HG02840 (cell line): ENCODE results near the gene MCCC1.

Experiments used
- ATAC-seq: cut with Tn5 transposase; IDR thresholded peaks from one replicate; pipeline ENCODE4 v1.9.1; 2021; ENCODE audit warnings: mild to moderate bottlenecking, moderate library complexity, moderate number of reproducible peaks; ENCODE audit not compliant: unreplicated experiment, low FRiP score

The MCCC1 gene

GRCh38 chr3:183058351-183058750, 40.9 kb downstream of the MCCC1 start:
- ATAC-seq, result no peak

- ATAC-seq, result no peak
Observed at GRCh38 chr3:183050706-183051105, 48.6 kb downstream of the MCCC1 start.

DNA sequence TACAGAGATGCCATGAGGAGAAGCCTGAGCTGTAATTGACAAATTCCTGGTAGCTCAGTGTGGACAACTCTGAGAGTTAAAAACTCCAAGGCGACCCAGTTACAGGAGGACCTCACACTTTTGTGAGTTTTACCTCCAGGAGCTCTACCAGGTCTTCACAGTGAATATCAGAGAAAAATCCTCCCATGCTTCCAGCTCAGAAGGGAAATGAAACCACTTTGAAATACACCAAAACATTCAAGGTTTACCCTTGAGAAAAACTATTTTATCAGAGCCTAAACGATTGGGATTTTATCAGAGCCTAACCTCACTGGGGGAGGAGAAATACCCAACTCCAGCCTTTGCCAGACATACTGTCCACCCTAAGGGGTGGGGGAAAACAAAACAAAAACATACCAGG, 52.4 kb downstream of the MCCC1 start:
- ATAC-seq, result no peak

GRCh38 chr3:183044547-183045229, 54.6 kb downstream of the MCCC1 start:
- peak; percentile 91 for ATAC-seq

GRCh38 chr3:183038757-183039156, 60.5 kb downstream of the MCCC1 start:
- no peak for ATAC-seq

DNA sequence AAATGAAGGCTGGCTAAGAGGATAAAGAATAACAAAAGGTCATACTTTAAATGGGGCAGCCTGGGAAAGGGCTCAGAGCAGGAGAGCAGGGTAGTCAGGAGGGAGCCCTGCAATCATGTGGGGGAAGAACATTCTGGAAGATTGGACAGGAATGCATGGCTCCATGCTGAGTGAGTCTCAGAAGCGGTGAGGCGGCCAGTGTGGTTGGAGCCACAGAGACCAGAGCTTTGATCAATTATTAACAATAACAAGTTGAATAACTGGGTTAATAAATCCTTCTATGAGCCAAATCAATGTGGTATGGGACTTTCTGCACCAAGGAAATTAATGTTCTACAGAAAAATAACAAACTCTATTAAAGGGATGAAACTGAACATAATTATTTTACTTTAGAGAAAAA, 61.1 kb downstream of the MCCC1 start:
- no peak for ATAC-seq

DNA sequence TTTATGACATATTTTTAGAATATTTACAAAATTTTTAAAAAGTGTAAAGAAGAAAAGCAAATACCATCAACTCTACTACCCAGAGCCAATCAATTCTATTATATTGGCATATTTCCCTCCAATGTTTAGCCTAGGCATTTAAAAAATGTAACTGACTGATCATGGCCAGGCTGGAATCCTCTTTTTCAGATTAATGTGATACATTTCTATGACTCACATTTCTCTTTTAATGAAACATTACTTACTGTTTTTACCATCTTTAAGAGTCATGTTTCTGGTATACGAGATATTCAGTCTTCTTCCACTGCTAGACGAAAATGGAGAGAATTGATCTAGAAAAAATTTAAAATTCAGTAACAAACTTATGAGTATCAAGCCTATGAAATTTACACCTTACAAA, 65.5 kb downstream of the MCCC1 start:
- ATAC-seq, result no peak

DNA sequence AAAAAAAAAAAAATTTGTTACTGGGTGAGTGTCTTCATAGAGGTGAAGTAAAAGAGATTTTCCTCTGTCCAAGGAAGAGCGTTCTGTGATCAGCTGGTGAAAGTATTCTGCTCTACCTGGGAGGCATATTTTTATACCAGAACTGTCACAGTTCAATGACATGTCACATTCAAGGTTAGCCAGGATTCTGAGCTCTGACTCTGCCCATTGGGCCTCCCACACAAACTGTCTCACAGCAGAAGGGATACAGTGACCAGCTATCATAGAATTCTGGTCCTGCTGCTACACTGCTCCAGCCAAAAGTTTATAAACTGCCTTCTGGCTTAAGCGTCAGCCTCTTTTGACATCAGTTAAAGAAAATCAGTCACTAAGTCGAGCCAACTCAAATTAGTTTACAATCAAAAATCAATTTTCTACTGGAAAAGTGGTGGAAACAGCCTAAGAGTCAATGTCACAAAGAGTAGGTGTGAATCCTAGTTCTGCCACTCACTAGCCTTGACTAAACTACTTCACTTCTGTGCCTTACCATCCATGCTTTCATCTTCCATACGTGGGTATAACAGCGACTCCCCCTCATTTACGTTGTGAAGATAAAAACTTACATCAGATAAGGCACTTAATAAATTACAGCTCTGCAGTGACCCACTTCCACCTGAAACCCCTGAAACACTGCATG, 66.3 kb downstream of the MCCC1 start:
- no peak for ATAC-seq

- no peak for ATAC-seq
Observed at GRCh38 chr3:183031826-183032225, 67.5 kb downstream of the MCCC1 start.

DNA sequence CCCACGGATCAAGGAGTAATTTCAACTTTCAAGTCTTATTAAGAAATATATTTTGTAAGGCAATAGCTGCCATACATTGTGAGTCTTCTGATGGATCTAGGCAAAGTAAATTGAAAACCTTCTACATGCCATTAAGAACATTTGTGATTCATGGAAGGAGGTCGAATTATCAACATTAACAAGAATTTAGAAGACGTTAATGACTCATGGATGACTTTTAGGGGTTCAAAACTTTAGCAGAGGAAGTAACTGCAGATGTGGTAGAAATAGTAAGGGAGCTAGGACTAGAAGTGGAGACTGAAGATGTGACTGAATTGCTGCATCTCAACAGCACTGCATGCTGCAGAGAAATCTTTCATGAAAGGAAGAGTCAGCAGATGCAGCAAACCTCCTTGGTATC, 70.9 kb downstream of the MCCC1 start:
- no peak for ATAC-seq

GRCh38 chr3:183027276-183027675, 72.0 kb downstream of the MCCC1 start:
- no peak for ATAC-seq

DNA sequence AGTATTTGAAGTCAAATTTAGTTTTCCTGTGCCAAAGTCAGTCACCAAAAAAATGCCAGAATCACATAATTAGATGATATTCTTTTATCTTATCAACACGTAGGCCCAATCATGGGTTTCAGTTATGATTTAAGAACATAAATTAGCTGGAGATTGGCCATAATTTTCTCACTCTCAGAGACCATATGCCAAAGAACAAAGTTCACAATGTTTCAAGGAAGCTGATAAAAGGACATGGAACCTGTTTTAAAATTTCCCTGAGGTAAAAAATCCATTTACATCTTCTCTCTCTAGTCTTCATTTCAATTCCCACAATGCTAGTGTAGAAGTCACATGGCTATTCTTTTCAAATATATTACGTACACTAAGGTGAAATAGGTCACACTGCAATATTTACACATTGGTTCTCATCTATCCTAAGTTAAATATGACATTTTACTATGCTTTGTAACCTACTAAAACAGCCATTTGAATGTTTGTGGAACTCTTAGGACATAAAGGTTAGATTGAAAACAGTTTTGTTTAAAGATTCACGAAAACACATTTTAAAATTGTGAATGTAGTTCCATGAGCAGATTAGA, 76.3 kb downstream of the MCCC1 start:
- no peak for ATAC-seq

- ATAC-seq, result no peak
Observed at GRCh38 chr3:183018421-183019192, 80.7 kb downstream of the MCCC1 start.

DNA sequence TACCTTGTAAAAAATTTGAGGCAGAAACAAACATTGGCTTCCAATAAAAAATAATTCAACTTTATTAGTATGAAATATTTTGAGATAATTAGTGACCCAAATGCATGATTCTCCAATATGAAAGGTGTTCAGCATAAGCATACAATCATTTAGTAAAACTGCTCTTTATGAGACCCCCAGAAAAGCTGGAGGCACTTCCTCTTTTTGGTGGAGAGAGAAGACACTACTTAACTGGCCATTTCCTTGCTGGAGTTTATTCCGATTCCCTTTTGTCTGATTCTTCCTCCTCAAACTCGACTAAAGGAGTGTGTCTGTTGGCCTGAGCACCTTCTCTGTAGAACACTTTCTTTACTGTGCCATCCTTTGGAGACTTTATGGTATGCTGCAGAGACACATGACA, 84.1 kb downstream of the MCCC1 start:
- no peak for ATAC-seq

DNA sequence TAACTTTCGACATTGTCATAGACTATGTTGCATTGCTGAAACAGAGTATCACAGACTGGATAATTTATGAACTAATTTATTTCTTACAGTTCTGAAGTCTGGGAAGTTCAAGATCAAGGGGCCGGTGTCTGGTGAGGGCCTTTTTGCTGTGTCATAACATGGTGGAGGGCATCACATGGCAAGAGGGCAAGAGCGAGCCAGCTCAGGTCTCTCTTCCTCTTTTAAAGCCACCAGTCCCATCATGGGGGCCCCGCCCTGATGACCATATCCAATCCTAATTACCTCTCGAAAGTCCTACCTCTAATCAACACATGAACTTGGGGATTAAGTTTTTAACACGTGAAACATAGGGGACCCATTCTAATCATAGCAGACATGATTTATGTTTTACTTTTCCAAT, 85.4 kb downstream of the MCCC1 start:
- no peak for ATAC-seq

DNA sequence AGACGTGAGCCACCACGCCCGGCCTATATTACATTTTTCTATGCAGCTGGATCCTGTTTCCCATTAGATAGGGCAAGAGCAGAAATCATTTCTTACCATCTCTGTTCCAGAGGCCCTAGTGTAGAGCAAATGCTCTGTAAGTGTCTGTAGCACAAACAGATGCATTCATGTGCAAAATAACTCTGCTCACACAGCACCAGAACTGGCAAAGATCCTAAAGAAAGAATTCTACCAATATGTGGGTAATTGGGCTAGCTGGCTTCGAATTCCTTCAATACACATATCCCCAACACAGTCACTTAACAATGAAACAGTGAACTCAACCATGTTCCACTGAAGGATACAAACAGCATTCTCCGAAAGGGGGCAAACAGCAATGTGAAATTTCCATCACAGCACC, 86.2 kb downstream of the MCCC1 start:
- no peak for ATAC-seq

DNA sequence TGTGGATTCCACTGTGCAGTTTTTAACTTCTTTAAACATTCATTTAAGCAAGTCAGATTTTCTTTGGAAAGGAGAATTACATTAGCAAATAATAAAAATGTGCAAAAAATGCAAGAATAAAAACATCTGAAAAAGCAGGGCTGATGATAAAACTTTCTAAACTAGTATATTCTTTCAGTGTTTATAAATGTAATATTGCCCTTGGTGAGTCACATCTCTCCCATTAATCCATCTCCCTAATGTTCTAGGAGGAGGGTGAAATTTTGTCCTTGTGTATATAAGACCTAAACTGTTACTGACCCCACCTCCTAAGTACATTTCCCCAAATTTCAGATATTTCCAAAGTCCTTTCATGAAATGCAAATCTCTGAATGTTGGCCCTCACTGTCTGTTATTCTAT, 90.5 kb downstream of the MCCC1 start:
- no peak for ATAC-seq

DNA sequence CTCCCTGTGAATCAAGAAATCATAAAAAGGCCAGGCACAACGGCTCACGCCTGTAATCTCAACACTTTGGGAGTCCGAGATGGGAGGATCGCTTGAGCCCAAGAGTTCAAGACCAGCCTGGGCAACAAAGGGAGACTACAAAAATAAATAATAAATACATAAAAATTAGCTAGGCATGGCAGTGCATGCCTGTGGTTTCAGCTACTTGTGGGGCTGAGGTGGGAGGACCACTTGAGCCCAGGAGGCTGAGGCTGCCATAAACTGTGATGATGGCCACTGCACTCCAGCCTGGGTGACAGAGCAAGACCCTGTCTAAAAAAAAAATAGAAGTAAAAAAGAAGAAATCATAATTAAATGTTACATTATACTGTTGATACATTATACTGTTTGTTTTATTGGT, 91.0 kb downstream of the MCCC1 start:
- ATAC-seq, result no peak

- ATAC-seq, result no peak
Observed at GRCh38 chr3:183006396-183007002, 92.8 kb downstream of the MCCC1 start.

- ATAC-seq, result no peak
Observed at GRCh38 chr3:182999767-183000166, 99.5 kb downstream of the MCCC1 start.
